GM18907 (cell line): ENCODE measurements around the gene DLG2.

Experiments used
- ATAC-seq: cut with Tn5 transposase; IDR thresholded peaks from one replicate; pipeline ENCODE4 v1.9.1; 2021; ENCODE audit warnings: mild to moderate bottlenecking, moderate library complexity; ENCODE audit not compliant: unreplicated experiment

Gene DLG2

GRCh38 chr11:84249344-84250135 lies 1377.6 kb downstream of the DLG2 start:
- ATAC-seq: no peak

DNA sequence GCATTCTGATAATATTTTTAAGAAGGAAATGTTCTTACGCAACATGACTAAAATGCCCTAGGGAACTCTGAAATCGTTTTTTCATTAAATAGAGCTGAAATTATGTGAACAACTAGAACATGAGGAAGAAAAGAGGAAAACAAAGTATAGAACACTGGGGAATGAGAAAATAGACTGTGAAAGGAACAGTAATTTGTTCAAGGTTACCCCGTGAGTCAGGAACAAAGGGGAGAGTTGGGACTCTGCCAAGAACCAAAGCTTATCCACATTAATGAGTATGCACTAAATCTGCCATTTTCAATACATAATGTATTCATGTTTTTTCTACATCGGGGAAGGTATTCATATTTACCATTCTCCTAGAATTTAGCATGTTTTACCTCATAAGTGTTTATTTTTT lies 1379.2 kb downstream of the DLG2 start:
- ATAC-seq: no peak

- no peak for ATAC-seq
These were observed 1380.0 kb downstream of the DLG2 start for GRCh38 chr11:84247129-84247528.

- peak; percentile 81 for ATAC-seq
These were observed 1383.4 kb downstream of the DLG2 start for GRCh38 chr11:84243629-84244263.

DNA sequence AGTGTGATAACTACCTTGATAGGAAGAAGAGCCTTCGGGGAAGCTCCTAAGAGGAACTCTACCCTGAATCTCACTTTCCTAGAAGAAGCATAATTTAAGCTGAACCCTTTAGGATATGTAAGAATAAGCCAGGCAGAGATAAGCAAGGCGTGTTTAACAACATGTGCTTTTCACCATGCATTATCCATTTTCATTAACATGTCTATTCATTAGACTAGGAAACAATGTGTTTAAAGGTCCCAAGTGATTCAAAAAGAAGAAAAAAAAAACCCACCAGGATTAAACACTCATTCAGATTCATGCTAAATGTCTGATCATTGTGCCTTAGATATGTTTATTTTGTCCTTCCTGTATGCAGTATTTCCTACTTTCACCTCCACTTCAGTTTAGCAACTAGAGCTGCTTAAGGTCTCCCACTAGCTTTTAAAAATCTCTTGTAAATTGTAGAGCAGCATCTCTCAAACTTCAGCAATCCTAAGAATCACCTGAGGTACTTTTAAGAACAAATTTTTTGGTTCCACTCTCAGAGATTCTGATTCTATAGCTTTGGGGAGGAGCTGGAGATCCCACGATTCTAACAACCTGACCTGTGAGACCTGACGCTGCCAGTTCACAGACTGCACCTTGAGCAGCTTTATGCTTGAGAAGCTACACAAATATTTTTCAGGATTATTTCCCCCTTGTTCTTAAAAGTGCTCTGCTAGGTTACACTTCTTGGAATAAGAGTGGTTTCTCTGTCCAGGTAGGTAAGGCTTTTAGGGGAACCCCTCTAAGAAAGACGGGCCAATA lies 1385.6 kb downstream of the DLG2 start:
- ATAC-seq: no peak

- no peak for ATAC-seq
These were observed 1386.3 kb downstream of the DLG2 start for GRCh38 chr11:84240847-84241246.

DNA sequence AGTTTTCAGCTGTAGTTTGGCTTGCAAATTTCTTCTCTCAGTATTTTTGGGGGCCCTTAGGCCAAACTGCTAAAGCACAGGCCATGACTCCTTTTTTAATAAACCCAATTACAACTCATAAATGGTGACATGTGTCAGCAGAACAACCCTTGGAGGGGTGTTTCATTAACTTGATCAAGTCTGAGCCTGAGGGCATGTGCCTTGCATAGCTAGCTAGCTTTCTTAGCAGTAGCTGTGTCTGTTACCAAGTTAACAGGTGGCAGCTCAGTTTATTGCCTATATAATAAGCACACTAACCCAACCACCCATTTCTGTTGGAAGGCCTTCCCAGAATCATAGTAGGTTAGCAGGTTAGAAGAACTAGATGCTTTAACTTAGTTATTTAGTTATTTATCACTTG lies 1390.7 kb downstream of the DLG2 start:
- no peak for ATAC-seq

GRCh38 chr11:84234462-84235202 lies 1392.5 kb downstream of the DLG2 start:
- ATAC-seq: no peak

- ATAC-seq: no peak
These were observed 1393.1 kb downstream of the DLG2 start for GRCh38 chr11:84234011-84234410.

- no peak for ATAC-seq
These were observed 1394.6 kb downstream of the DLG2 start for GRCh38 chr11:84232511-84232910.

- ATAC-seq: no peak
These were observed 1396.7 kb downstream of the DLG2 start for GRCh38 chr11:84230402-84230801.

DNA sequence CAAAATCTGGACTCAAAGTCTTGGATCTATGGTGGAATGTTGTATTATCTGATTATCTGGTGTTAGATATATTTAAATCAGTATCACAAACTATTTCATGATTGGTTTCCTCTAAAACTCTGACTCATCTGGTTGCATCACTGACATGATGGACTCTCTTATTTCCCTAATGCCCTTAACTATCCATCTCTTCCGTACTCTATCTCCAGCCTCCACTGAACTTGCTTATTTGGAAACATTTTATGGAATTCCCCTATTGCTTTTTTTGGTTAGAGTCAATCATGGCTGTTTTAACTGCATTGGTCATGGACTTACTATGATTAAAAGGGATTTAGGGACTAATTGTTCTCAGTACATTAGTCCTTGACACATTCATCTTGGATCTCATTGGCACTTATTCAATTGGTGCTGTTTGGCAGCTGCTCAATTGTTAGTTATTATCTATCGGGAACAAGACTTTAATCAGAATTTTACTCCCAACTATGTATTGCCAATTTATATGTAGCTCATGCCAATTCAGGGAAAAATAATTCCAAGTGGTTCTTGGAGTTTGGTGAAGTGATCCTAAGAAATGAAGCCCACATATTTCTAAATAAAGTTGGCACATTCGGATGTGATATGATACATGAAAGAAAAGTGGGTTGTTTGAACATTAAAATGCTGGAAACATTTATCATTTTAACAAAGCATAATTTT lies 1399.0 kb downstream of the DLG2 start:
- ATAC-seq: no peak

DNA sequence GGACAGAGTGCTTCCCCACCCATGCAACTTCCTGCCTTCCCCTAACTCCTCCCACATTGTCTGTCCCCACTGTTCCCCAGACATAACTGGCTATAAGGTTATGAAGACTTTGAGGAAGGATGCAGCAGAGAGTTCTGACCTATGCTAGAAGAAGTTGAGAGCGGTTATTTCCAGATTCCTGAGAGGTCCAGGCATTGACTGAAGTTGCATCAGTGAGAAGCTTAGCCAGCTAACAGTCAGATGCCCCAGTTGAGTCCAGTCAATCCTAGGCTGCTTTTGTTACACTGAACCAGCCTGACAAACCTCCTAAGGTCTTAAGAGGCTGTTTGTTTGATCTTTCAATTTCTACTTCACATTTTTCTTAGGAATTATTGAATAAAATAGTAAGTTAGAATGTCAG lies 1403.1 kb downstream of the DLG2 start:
- ATAC-seq: no peak

DNA sequence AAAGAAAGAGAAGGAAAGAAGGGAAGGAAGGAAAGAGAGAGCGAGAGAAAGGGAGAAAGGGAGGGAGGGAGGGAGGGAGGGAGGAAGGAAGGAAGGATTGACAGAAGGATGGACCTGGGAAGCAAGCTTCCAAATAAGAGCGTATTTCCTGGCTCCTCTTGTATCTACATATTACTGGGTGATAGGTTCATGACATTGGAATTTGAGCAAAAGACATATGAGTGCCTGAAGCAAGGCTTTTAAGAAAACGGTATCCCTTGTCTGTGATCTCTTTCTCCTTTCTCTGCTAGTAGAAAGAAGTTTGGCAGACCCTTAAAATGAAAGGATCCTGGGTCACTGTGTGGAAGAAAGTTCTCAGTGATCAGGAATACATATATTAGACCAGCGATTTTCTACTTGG lies 1408.8 kb downstream of the DLG2 start:
- no peak for ATAC-seq

DNA sequence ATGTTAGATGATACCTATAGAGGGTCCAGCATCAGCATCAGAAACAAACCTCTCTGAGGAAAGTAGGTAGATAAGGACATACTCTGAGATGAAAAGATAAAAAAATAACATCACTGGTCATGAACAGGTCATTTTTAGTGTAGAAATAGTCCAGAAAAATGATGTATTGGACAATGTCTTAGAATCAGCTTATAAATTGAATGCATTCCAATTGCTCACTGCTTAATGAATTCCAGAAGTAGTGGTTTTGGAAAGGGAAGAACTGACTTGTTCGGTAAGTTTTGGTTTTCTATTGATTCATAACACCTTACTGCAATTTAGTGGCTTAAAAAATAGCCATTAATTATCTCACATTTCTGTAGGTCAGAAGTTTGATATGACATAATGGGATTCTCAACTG lies 1411.5 kb downstream of the DLG2 start:
- ATAC-seq: no peak

DNA sequence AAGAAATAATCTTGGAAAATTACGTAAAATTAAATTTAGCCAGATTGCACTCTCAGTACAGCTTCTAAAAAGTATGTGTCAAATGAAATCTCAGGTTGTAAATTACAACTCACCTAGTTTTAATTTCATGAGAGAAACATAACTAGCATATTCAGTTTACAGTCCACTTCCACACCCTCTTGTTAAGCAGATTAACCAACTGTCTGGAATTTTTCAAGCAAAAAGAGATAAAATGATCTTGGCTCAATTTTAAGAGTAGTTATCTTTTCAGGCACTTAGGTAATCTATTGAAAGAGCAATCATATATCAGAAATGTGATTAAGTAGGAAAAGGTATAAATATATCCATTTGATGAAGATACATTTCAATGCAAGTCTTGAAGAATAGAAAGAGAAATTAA lies 1412.6 kb downstream of the DLG2 start:
- no peak for ATAC-seq

GRCh38 chr11:84212468-84213390 lies 1414.4 kb downstream of the DLG2 start:
- ATAC-seq: no peak

DNA sequence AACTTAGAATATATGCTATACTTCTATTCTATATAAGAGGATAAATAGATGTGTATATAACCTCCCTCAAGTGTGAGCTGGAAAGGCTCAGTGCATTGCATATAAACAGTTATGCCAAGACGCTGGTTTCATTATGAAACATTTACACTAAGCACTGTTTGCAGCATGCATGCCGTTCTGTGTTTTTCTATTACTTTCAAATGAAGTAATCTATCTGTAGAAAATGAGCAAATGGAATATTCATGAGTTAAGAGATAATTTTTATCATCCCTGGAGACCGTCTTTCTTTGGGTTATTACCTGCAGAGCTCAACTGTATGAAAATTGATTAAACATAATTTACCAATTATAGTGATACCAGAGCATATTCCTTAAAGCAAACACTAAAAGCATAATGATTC lies 1415.2 kb downstream of the DLG2 start:
- ATAC-seq: no peak

DNA sequence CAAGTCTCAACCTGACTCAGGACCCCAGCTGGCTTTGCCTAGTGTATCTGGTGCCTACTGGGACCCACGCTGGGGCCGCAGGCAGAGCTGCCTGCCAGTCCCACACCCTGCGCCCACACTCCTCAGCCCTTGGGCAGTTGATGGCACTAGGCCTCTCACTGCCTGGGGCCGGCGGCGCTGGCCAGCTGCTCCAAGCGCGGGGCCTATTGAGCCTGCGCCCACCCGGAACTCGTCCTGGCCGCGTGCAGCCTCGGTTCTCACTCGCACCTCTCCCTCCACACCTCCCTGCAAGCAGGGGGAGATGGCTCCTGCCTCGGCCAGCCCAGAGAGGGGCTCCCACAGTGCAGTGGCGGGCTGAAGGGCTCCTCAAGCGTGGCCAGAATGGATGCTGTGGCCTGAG lies 1432.4 kb downstream of the DLG2 start:
- ATAC-seq: no peak
